Measurements from ENCODE around the gene FNDC3B.

Gene FNDC3B

GRCh38 chr3:172195407-172195754 is 156.0 kb downstream of the FNDC3B start:
- DNase-seq = no peak

DNA sequence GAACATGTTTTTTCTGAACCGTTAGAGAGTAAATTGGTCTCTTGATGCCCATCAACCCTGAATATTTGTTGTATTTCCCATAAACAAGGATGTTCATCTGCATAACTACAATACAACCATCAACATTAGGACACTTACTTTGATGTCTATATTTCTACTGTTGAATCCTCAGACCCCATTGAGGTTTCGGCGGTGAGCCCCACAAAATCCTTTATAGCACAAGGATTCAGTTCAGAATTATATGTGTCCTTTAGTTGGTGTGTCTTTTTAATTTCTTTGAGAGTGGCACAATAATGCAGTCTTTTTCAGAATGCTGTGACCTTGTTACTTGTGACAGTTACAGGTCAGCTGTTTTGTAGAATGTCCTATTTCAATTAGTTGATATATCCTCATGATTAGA is 158.0 kb downstream of the FNDC3B start:
- no peak for DNase-seq

DNA sequence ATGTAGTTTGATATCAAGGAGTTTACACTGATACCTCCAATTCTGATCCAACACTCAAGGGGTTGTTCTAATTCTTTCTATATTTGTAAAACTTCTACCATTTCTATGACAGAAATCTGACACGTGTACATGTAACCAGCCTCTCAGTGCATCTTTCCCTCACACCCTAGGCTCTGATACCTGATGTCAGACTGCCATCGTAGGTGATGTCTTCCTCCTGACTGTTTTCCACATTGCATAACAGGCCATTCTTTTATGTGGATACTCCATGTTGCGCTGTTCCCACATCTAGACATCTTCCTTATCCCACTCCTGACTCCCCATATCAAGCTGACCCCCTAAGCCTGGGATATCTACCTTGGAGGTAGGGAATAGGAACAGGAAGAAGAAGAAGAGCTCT is 159.1 kb downstream of the FNDC3B start:
- DNase-seq = no peak

DNA sequence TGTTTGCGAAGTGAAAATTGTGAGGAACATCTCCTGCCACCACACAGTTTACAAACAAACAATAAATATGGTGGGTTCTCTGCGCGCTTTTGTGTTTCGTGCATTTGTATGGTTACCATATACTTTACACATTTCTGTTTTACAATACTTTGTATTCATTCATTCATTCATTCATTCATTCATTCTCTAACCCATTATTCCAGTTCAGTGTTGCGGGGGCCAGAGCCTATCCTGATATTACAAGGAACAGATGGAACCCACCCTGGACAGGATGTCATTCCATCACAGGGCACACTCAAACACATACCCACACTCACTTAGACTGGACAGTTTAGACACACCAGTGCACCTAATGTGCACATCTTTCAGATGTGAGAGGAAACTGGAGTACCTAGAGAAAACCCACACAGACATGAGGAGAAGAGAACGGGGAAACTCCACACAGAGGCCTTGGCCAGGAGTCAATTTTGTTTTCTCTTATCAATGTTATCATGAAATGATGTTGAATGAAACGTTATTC is 160.5 kb downstream of the FNDC3B start:
- DNase-seq = no peak

- DNase-seq = peak; percentile 95
Measured at GRCh38 chr3:172201136-172201869, 161.9 kb downstream of the FNDC3B start.

- DNase-seq = no peak
Measured at GRCh38 chr3:172201870-172202236, 162.5 kb downstream of the FNDC3B start.

- no peak for DNase-seq
Measured at GRCh38 chr3:172202797-172203196, 163.4 kb downstream of the FNDC3B start.

DNA sequence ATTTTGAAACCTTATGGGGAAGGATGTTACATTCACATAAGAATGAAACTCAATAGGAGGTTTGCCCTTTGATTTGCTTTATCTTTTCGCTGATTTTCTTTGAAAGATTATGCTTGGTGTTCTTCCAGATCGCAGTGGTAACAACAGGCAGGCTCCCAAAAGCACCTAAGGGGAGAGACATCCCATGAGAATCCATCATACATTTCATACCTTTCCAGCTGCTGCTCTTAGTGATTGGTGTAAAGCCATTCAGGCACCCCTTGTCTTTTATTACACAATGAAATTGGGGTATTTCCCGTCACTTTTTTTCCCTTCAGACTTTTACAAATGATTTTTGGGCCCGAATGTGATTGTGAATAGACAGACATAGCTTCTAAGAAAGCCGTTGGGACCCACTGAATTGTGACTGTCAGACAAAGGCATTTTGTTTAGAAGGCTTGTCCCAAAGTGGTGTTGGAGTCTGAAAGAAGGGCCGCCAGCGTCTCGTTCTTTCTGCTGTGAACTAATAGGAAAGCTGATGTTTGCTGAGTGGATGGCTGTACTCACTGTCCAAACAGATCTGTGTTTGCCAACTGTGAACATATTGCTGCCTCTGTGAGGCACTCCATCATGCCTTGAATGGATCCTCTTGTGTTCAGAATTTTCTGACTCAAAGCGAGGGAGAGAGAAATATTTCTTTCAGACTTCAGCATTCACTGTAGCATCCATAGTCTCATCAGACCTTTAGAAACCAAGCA is 164.3 kb downstream of the FNDC3B start:
- DNase-seq = peak; percentile 90

DNA sequence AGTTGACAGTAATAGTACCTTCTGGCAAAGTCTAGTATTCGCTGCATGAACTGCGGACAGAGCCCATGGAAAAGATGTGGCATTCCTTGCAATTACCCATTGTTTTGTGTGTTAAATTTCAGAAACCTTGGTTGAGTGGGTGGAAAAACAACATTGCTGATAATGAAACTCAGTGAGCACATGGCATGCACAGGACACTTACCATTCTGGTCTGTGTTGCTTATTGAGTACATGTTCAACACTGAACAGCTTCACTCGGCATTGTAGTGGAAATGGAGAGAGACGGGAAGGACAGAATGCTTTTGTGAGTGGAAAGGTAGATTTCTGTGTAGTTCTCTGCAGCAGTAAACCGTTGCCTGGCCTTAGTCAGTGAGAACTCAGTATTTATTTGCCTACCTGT is 165.3 kb downstream of the FNDC3B start:
- no peak for DNase-seq

DNA sequence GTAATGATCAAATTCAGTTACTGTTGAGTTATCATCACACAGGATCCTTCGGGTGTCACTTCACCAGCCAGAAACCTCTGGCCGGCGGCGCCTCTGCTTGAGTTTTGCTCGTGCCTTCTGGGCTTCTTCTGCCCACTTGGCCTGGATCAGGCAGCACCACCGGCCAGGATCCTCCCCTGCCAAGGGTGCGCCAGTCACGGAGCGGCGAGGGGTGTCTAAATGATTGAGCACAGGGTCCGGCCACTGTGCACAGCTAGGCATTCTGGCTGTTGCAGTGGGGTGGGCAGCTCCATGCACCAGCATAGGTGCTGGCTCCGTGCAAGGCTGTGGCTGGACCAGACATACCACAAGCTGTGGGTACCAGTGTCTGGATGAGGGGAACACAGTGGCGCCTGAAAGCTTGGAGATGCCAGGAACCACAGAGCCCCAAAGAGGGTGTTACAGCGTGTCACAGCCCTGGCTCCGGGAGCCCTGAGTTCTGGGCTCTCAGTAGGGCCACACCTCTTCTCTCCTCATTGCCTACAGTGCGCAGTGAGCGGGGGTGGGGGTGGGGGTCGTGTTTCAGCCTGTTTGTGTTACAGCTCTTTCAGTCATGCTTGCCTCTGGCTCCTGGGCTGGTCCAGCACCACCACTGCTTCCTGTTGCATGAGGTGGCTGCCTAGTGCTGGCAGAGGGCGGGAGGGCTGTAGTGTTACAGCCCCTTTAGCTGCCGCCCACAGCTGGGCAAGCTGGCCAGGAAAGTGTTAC is 169.4 kb downstream of the FNDC3B start:
- no peak for DNase-seq

GRCh38 chr3:172209333-172210321 is 170.2 kb downstream of the FNDC3B start:
- peak; percentile 19 for DNase-seq

- no peak for DNase-seq
Measured at GRCh38 chr3:172210355-172210754, 171.0 kb downstream of the FNDC3B start.

DNA sequence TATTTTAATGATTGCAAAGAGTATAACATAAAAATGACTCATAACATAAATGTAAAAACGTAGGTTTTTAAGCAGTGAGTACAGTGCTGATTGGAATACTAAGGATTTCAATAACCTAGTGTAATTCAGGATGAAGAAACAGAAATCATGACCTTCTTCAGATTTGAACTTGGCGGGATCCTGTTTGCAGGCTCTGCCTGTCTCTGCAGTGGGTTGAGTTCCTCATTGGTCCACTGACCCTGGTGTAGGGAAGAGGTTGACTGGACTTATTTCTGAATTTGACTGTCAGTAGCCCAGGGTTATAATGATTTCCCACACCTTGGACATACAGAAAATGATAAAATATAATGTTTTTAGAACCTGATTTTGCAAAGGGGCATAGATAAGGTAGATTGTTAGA is 171.7 kb downstream of the FNDC3B start:
- no peak for DNase-seq

- no peak for DNase-seq
Measured at GRCh38 chr3:172213200-172213599, 173.8 kb downstream of the FNDC3B start.

- peak; percentile 62 for DNase-seq
Measured at GRCh38 chr3:172213904-172214303, 174.5 kb downstream of the FNDC3B start.

GRCh38 chr3:172216267-172216666 is 176.9 kb downstream of the FNDC3B start:
- DNase-seq = no peak

- no peak for DNase-seq
Measured at GRCh38 chr3:172216911-172217310, 177.5 kb downstream of the FNDC3B start.

DNA sequence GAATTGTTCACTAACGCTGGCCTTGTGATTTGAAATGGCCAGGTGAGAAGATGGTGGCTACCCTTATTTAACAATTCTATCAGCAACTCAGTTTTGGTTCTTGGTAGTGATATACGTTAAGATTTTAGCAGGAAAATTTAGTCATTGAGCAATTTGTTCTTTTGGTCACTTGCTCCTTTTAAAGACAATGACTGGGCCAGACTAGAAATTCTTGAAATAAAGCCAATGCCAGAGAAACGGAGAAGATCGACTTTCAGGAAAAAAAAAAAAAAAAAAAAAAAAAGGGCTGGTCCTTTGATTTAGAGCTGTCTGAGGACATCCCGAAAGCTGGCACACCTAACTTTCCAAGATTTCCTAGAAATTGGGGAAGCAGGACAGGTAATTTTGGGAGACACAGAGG is 178.5 kb downstream of the FNDC3B start:
- DNase-seq = no peak

DNA sequence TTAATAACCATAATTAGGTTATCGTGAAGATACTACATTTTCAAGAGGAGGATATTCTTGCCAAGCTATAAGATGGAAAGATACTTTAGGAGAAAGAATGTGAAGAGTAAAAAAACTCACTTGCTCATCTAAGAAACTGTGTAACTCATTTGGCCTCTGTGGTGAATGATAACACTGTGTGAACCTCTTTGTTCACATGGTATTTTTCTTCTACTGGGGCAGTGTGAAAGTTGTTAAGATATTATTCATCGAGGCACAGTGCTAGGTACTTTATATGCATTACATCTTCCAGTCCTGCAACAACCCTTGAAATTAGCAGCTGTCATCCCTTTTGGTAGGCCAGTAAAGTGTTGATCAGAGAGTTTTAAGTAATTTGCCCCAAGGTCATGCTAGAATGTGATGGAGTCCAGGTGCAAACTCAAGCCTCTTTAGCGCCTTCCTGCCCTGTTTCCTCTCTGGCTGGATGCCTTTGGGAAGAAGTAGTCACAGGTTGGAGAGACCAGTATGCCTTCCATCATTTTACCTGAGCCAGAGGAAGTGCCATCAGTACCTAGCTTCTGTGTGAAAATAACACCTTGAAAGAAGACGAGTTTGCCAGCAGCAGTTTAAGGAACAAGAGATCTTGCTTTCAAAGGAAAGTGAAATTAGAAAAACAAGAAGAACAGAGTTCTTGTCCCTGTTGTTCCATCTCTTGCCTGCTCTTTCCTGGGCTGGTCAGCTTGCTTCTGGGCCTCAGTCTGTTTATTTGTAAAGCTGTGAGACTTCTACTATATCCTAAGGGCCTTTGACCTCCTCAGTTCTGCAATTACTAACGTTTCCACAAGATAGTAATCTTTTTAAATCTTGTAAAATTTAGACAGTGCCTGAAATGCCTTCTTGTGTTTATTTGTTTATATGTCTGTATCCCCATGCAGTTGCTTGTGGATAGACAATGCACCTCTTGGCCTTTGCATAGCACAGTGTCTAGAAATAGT is 179.3 kb downstream of the FNDC3B start:
- DNase-seq = no peak

DNA sequence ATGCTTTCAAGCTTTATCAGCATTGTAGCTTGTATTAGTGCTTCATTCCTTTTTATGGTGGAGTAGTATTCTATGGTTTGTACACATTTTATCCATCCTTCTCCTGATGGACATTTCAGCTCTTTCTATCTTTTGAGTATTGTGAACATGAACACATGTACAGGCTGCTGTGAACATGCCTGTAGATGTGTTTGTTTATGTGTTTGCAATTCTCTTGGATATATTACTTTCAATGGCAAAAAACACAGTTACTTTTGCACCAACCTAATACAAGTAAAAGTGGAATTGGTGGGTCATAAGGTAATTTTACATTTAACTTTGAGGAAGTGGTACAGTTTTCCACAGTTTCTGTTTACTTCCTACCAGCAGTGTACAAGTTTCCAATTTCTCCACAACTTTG is 180.4 kb downstream of the FNDC3B start:
- DNase-seq = no peak

DNA sequence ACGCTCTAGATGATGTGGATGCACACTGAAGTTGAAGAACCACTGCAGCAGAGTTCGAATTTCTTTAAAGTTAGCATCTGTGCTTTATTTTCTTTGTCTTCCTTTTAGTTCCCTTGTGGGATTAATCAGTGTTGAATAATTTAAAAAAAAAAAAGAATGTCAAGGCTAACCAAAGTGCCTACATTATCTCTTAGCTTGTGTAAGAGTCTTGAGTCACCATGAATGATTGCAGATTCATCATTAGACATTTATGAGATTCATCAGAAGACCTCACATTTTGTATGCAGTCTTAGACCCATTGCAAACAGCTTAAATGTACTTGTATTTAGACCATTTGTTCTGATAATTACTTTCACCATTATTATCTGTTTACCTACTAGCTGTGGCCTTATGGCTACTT is 182.2 kb downstream of the FNDC3B start:
- DNase-seq = no peak

All from NCI-H1092 treated with DMSO at 0.1 percent for 48 hours (cell line).